Fibroblast of lung (primary cell): ENCODE data around the gene SEPTIN12. TPM values are rescaled to one million over a fixed set of nuclear protein-coding genes. Genes with fewer than 3 reads are reported as not detected.

Source experiments
- DNase-seq, 2 donors: peaks; one replicate each; pipeline versions ENCODE4 v3.0.0 to v3.0.0-alpha.2; 2010; ENCODE audit warnings: low read depth in 2 of 2
- H2AFZ ChIP-seq: 2 replicates; pipeline ENCODE4 v1.5.1; 2012; ENCODE audit warnings: low read length, control low read depth, inconsistent platforms
- H3K27ac ChIP-seq: 2 replicates; pipeline ENCODE4 v1.5.1; 2011; ENCODE audit warnings: low read length, control low read depth; ENCODE audit not compliant: insufficient read depth
- H3K27me3 ChIP-seq: 2 replicates; pipeline ENCODE4 v1.5.1; 2011; ENCODE audit warnings: mild to moderate bottlenecking, low read length; ENCODE audit not compliant: control insufficient read depth, insufficient read depth
- H3K36me3 ChIP-seq: 2 replicates; pipeline ENCODE4 v1.5.1; 2011; ENCODE audit warnings: low read length; ENCODE audit not compliant: control insufficient read depth, insufficient read depth
- H3K4me1 ChIP-seq: 2 replicates; pipeline ENCODE4 v1.5.1; 2011; ENCODE audit warnings: low read length; ENCODE audit not compliant: control insufficient read depth, insufficient read depth; ENCODE audit errors: extremely low read depth
- H3K4me2 ChIP-seq: 2 replicates; pipeline ENCODE4 v1.5.1; 2011; ENCODE audit warnings: low read length, control low read depth; ENCODE audit not compliant: insufficient read depth; ENCODE audit errors: extremely low read depth
- H3K4me3 ChIP-seq, 4 experiments: fragments of 200-600 bp in 1 of 4; sonication (generic) in 1 of 4; replicated peaks in 1 of 4; 2 replicates each; pipeline ENCODE4 v1.5.1; 2011 to 2016; ENCODE audit warnings: low read length in 4 of 4, low read depth in 3 of 4, mild to moderate bottlenecking in 3 of 4, control low read depth in 2 of 4, inconsistent platforms in 1 of 4, mixed read lengths in 1 of 4; ENCODE audit not compliant: insufficient read depth in 1 of 4; ENCODE audit errors: control extremely low read depth in 1 of 4
- H3K79me2 ChIP-seq: 2 replicates; pipeline ENCODE4 v1.5.1; 2012; ENCODE audit warnings: mild to moderate bottlenecking, low read length, inconsistent platforms; ENCODE audit not compliant: control insufficient read depth, insufficient read depth
- H3K9ac ChIP-seq: 2 replicates; pipeline ENCODE4 v1.5.1; 2011; ENCODE audit warnings: mild to moderate bottlenecking, low read length, control low read depth; ENCODE audit not compliant: insufficient read depth
- H3K9me3 ChIP-seq: 2 replicates; pipeline ENCODE4 v1.5.1; 2012; ENCODE audit warnings: low read depth, low read length; ENCODE audit not compliant: control insufficient read depth, insufficient read depth
- H4K20me1 ChIP-seq: 2 replicates; pipeline ENCODE4 v1.5.1; 2011; ENCODE audit warnings: low read length; ENCODE audit not compliant: control insufficient read depth, insufficient read depth; ENCODE audit errors: extremely low read depth
- CTCF ChIP-seq, 2 donors: IDR thresholded peaks in 1 of 2; conservative IDR thresholded peaks in 1 of 2; 1 replicate in 1 of 2; 2 replicates in 1 of 2; pipeline ENCODE4 v1.5.1; 2011 to 2012; ENCODE audit warnings: low read length in 2 of 2, control low read depth in 1 of 2, inconsistent platforms in 1 of 2, low read depth in 1 of 2, mild to moderate bottlenecking in 1 of 2
- EZH2 ChIP-seq: IDR thresholded peaks from 2 replicates; pipeline ENCODE4 v1.5.1; 2012; ENCODE audit warnings: low read length, control low read depth, mild to moderate bottlenecking; ENCODE audit errors: missing control alignments
- polyA plus RNA-seq, 2 donors: library from polyadenylated mRNA; depleted of rRNA in 1 of 2; stranded (reverse) in 1 of 2; unstranded in 1 of 2; fragments of >200 nt; gene quantifications; 2 replicates each; pipeline ENCODE4 v1.2.1, GENCODE V29; 2011 to 2012; ENCODE audit warnings: missing spikeins in 1 of 2
- total RNA-seq: library from RNA; depleted of rRNA; stranded (reverse); fragments of >200 nt; gene quantifications from 2 replicates; pipeline ENCODE4 v1.2.1, GENCODE V29; 2014

The SEPTIN12 gene
- total and polyA plus RNA-seq, 2 donors (not counting 1 experiment from before 2014, with no cell fraction given): not detected

GRCh38 chr16:4795181-4795827 is 7.2 kb upstream of the SEPTIN12 start, which contains the start of gene SMIM22:
SMIM22 (plus strand) TSS chr16:4795369; CDS start chr16:4795735, 366 bp downstream.
- H3K9me3 ChIP-seq: no peaks in the 10 kb centered on the region
- H3K4me1 ChIP-seq: no peaks in the 10 kb centered on the region
- no peak within 1 kb of the TSS for H3K9ac ChIP-seq
- no peaks in the 10 kb centered on the region for H4K20me1 ChIP-seq
- H3K4me2 ChIP-seq: no peak within 1 kb of the TSS
- no peaks in the 10 kb centered on the region for H3K79me2 ChIP-seq
- no peak within 1 kb of the TSS for H3K4me3 ChIP-seq
- TF ChIP-seq EZH2 (no peak), CTCF (conservative IDR thresholded peaks at IDR 0.05 in 1 of 2, IDR thresholded peaks at IDR 0.05 in 1 of 2; ENCODE audit: low read depth in 1 of 2, low read length in 2 of 2) (no peak)
- no peaks in the 10 kb centered on the region for H3K27me3 ChIP-seq
- no peak within 1 kb of the TSS for H2AFZ ChIP-seq
- DNase-seq: no peak
- no peaks in the 10 kb centered on the region for H3K36me3 ChIP-seq
- no peak within 1 kb of the TSS for H3K27ac ChIP-seq

- no peak overlapping the region for H2AFZ ChIP-seq
- H3K27ac ChIP-seq: no peak overlapping the region
- no peaks in the 10 kb centered on the region for H4K20me1 ChIP-seq
- no peaks in the 10 kb centered on the region for H3K27me3 ChIP-seq
- H3K79me2 ChIP-seq: no peaks in the 10 kb centered on the region
- H3K9me3 ChIP-seq: no peaks in the 10 kb centered on the region
- DNase-seq: no peak
- TF ChIP-seq CTCF (conservative IDR thresholded peaks at IDR 0.05 in 1 of 2, IDR thresholded peaks at IDR 0.05 in 1 of 2; ENCODE audit: low read depth in 1 of 2, low read length in 2 of 2): no peak
- no peak overlapping the region for H3K4me3 ChIP-seq
- H3K4me2 ChIP-seq: no peak overlapping the region
- no peak overlapping the region for H3K9ac ChIP-seq
- no peaks in the 10 kb centered on the region for H3K36me3 ChIP-seq
- no peaks in the 10 kb centered on the region for H3K4me1 ChIP-seq
These were observed 4.9 kb upstream of the SEPTIN12 start for GRCh38 chr16:4792951-4793513.

GRCh38 chr16:4790871-4791270 is 2.7 kb upstream of the SEPTIN12 start:
- Histone ChIP-seq H3K4me3 (no peak overlapping the region), H3K9me3 (no peaks in the 10 kb centered on the region), H3K9ac (no peak overlapping the region), H3K36me3 (no peaks in the 10 kb centered on the region), H3K27me3 (no peaks in the 10 kb centered on the region), H3K79me2 (no peaks in the 10 kb centered on the region), H2AFZ (no peak overlapping the region), H3K27ac (no peak overlapping the region), H4K20me1 (no peaks in the 10 kb centered on the region), H3K4me1 (no peaks in the 10 kb centered on the region), H3K4me2 (no peak overlapping the region)
- TF ChIP-seq CTCF (conservative IDR thresholded peaks at IDR 0.05 in 1 of 2, IDR thresholded peaks at IDR 0.05 in 1 of 2; ENCODE audit: low read depth in 1 of 2, low read length in 2 of 2) (no peak), EZH2 (no peak)
- DNase-seq: no peak
